A549 (cell line): ENCODE measurements around the gene CHCHD6. TPM values are rescaled to one million over a fixed set of nuclear protein-coding genes. Genes with fewer than 3 reads are reported as not detected.

ENCODE experiments used
- ATAC-seq, 2 experiments: fragments of 200-7000 bp in 1 of 2; fragments of >200 bp in 1 of 2; cut with Nextera tagmentation in 1 of 2; cut with Tn5 transposase in 1 of 2; 3 replicates each; pipeline versions ENCODE4 v1.8.0 to v1.9.1; 2018 to 2020; ENCODE audit warnings: mild to moderate bottlenecking in 1 of 2, moderate library complexity in 1 of 2
- CTCF ChIA-PET: fragments of 300-600 bp; sonication (Branson Sonifier 250); formaldehyde crosslinking; extraction: SDS; loops from one replicate; lab custom pipeline; 2021; ENCODE audit warnings: antibody characterized with exemption, inconsistent platforms; lab: Yijun Ruan, JAX
- POLR2A ChIA-PET: fragments of 350-600 bp; formaldehyde crosslinking; extraction: SDS; loops from one replicate; lab custom pipeline; 2021; ENCODE audit warnings: antibody characterized with exemption, inconsistent platforms; lab: Yijun Ruan, JAX
- DNase-seq, 2 experiments: peaks; one replicate each; pipeline versions ENCODE4 v3.0.0 to v3.0.0-alpha.2; 2011 to 2016; ENCODE audit warnings: low read depth in 1 of 2, low spot score in 1 of 2
- FAIRE-seq: peaks from 2 replicates; lab custom pipeline; 2011; peaks lifted over from hg19 to GRCh38; lab: Jason Lieb, UNC
- H3K27ac ChIP-seq, 2 experiments: fragments of >200 bp; sonication (Bioruptor Twin); formaldehyde crosslinking; 3 replicates each; pipeline ENCODE4 v1.5.1; 2016 to 2017
- H3K4me1 ChIP-seq: fragments of >200 bp; sonication (Bioruptor Twin); formaldehyde crosslinking; 3 replicates; pipeline ENCODE4 v1.6.1; 2016
- H3K4me2 ChIP-seq: fragments of >200 bp; sonication (Bioruptor Twin); formaldehyde crosslinking; 3 replicates; pipeline ENCODE4 v1.6.1; 2016
- H3K4me3 ChIP-seq: fragments of >200 bp; sonication (Bioruptor Twin); formaldehyde crosslinking; 3 replicates; pipeline ENCODE4 v1.5.1; 2016
- H3K9me3 ChIP-seq: fragments of >200 bp; sonication (Bioruptor Twin); formaldehyde crosslinking; 3 replicates; pipeline ENCODE4 v1.6.1; 2016
- ATOH8 ChIP-seq: fragments of 250-450 bp; sonication (Bioruptor Pico); IDR thresholded peaks from 2 replicates; pipeline ENCODE4 v1.5.0; 2020; ENCODE audit warnings: low read depth, mild to moderate bottlenecking, moderate library complexity
- BCL3 ChIP-seq: fragments of >200 bp; sonication (Bioruptor Twin); formaldehyde crosslinking; IDR thresholded peaks from 3 replicates; pipeline ENCODE4 v1.6.1; 2016
- BHLHE40 ChIP-seq: IDR thresholded peaks from 2 replicates; pipeline ENCODE4 v1.6.1; 2012; ENCODE audit warnings: low read depth, low read length, inconsistent platforms
- CEBPB ChIP-seq, 2 experiments: fragments of >200 bp in 1 of 2; sonication (Bioruptor Twin) in 1 of 2; formaldehyde crosslinking in 1 of 2; IDR thresholded peaks; 2 replicates each; pipeline ENCODE4 v1.6.1; 2012 to 2016
- CHD4 ChIP-seq: fragments of 200-600 bp; sonication (generic); IDR thresholded peaks from 2 replicates; pipeline ENCODE4 v1.6.1; 2016; ENCODE audit warnings: antibody characterized with exemption, mild to moderate bottlenecking, borderline replicate concordance
- EHF ChIP-seq: fragments of 250-450 bp; sonication (Bioruptor Pico); IDR thresholded peaks from 2 replicates; pipeline ENCODE4 v1.5.0; 2020; ENCODE audit warnings: mild to moderate bottlenecking
- ELK1 ChIP-seq: fragments of 150-350 bp; IDR thresholded peaks from 2 replicates; pipeline ENCODE4 v1.6.1; 2014; ENCODE audit warnings: low read depth, mild to moderate bottlenecking, low read length
- ESRRA ChIP-seq: fragments of 150-350 bp; IDR thresholded peaks from 2 replicates; pipeline ENCODE4 v1.6.1; 2014; ENCODE audit warnings: mild to moderate bottlenecking, low read length, borderline replicate concordance
- GATA3 ChIP-seq: IDR thresholded peaks from 2 replicates; pipeline ENCODE4 v1.6.1; 2012; ENCODE audit warnings: borderline replicate concordance
- HDAC2 ChIP-seq: fragments of 200-600 bp; sonication (generic); IDR thresholded peaks from 2 replicates; pipeline ENCODE4 v1.6.1; 2016
- HEYL ChIP-seq: fragments of 250-450 bp; sonication (Bioruptor Pico); IDR thresholded peaks from 2 replicates; pipeline ENCODE4 v1.8.0; 2021; ENCODE audit warnings: mild to moderate bottlenecking, moderate library complexity
- HOXB5 ChIP-seq: fragments of 250-450 bp; sonication (Bioruptor Pico); IDR thresholded peaks from 2 replicates; pipeline ENCODE4 v1.5.0; 2020; ENCODE audit warnings: mild to moderate bottlenecking, moderate library complexity
- JUN ChIP-seq, 2 experiments: fragments of >200 bp; sonication (Bioruptor Twin); formaldehyde crosslinking; IDR thresholded peaks; 2 replicates in 1 of 2; 3 replicates in 1 of 2; pipeline ENCODE4 v1.6.1; 2016 to 2017
- KDM1A ChIP-seq: fragments of 200-600 bp; sonication (generic); IDR thresholded peaks from 2 replicates; pipeline ENCODE4 v1.6.1; 2016; ENCODE audit warnings: low read depth, mild to moderate bottlenecking
- KDM5A ChIP-seq: fragments of 200-600 bp; sonication (generic); IDR thresholded peaks from 2 replicates; pipeline ENCODE4 v1.6.1; 2016; ENCODE audit warnings: antibody characterized with exemption, mild to moderate bottlenecking
- MAZ ChIP-seq: fragments of 150-350 bp; IDR thresholded peaks from 2 replicates; pipeline ENCODE4 v1.6.1; 2014; ENCODE audit warnings: antibody characterized with exemption, low read depth, low read length, borderline replicate concordance
- MYC ChIP-seq: IDR thresholded peaks from 2 replicates; pipeline ENCODE4 v1.6.1; 2012; ENCODE audit warnings: mild to moderate bottlenecking, inconsistent platforms, low read length, improper control_type of control experiment, borderline replicate concordance
- PBX3 ChIP-seq: IDR thresholded peaks from 2 replicates; pipeline ENCODE4 v1.6.1; 2012
- RAD21 ChIP-seq, 2 experiments: fragments of >200 bp in 1 of 2; sonication (Bioruptor Twin) in 1 of 2; formaldehyde crosslinking in 1 of 2; IDR thresholded peaks in 1 of 2; conservative IDR thresholded peaks in 1 of 2; 2 replicates in 1 of 2; 3 replicates in 1 of 2; pipeline ENCODE4 v1.6.1; 2012 to 2018; ENCODE audit warnings: inconsistent platforms in 1 of 2
- RCOR1 ChIP-seq: fragments of 150-350 bp; IDR thresholded peaks from 2 replicates; pipeline ENCODE4 v1.6.1; 2014; ENCODE audit warnings: antibody characterized with exemption, low read length, low read depth
- REST ChIP-seq: fragments of 200-600 bp; sonication (generic); IDR thresholded peaks from 2 replicates; pipeline ENCODE4 v1.6.1; 2016; ENCODE audit warnings: antibody characterized with exemption, mild to moderate bottlenecking, moderate library complexity
- RNF2 ChIP-seq: fragments of 200-600 bp; sonication (generic); IDR thresholded peaks from 2 replicates; pipeline ENCODE4 v1.6.1; 2016; ENCODE audit warnings: low read depth, mild to moderate bottlenecking, antibody characterized with exemption, moderate library complexity, borderline replicate concordance
- SREBF2 ChIP-seq: fragments of 450-650 bp; IDR thresholded peaks from 2 replicates; pipeline ENCODE4 v1.6.1; 2014; ENCODE audit warnings: mild to moderate bottlenecking, moderate library complexity
- USF2 ChIP-seq: fragments of 450-650 bp; IDR thresholded peaks from 2 replicates; pipeline ENCODE4 v1.6.1; 2014; ENCODE audit warnings: antibody characterized with exemption
- ZC3H11A ChIP-seq: fragments of 450-650 bp; IDR thresholded peaks from 2 replicates; pipeline ENCODE4 v1.6.1; 2014; ENCODE audit warnings: antibody characterized with exemption, mild to moderate bottlenecking
- ZSCAN20 ChIP-seq: fragments of 250-450 bp; sonication (Bioruptor Pico); IDR thresholded peaks from 2 replicates; pipeline ENCODE4 v1.8.0; 2022; ENCODE audit warnings: mild to moderate bottlenecking, moderate library complexity
- WGBS: methylation state at CpG from one replicate; pipeline ENCODE4 v1.1.6; 2017; ENCODE audit errors: missing lambda C conversion rate; 5-methylcytosine and 5-hydroxymethylcytosine counted together
- polyA plus RNA-seq, 4 experiments: library from polyadenylated mRNA; depleted of rRNA in 3 of 4; stranded (reverse); fragments of >200 nt; fragmentation: RNase III in 1 of 4; extraction: RNeasy Plus Mini Kit Qiagen cat#74134 plus additional on column Dnase treatment in 1 of 4; gene quantifications; 2 replicates in 3 of 4; 3 replicates in 1 of 4; pipeline ENCODE4 v1.2.3, GENCODE V29; 2011 to 2017

Gene CHCHD6
- polyA plus RNA-seq, 2 of the 4 experiments (the other 2 are of a cell fraction) = 15.0 to 18.1 TPM

GRCh38 chr3:126747768-126748167 is 43.7 kb downstream of the CHCHD6 start:
- ChIA-PET CTCF (interaction anchor here (0.9 to 2.0 kb wide), 3 partner anchors 10 to 429 kb away, joined by 3 to 7 read pairs (median 3); no protein-coding TSS in a partner anchor), POLR2A (no interaction called here)
- Histone ChIP-seq H3K4me3 (no peak overlapping the region), H3K27ac (no peak overlapping the region), H3K4me1 (peaks cover 25% of the 10 kb centered on the region), H3K4me2 (no peak overlapping the region), H3K9me3 (no peaks in the 10 kb centered on the region)
- DNase-seq (no peak), ATAC-seq (no peak), FAIRE-seq (no peak)
- 97% methylated on average over 6 of the region's 6 CpGs for WGBS
- TF ChIP-seq HEYL (no peak), KDM1A (no peak), RAD21 (conservative IDR thresholded peaks at IDR 0.05 in 1 of 2, IDR thresholded peaks at IDR 0.05 in 1 of 2) (no peak), MYC (no peak), USF2 (no peak), HDAC2 (no peak), EHF (CRISPR knock-in tag) (no peak), JUN (IDR thresholded peaks at IDR 0.05) (no peak), BCL3 (no peak), MAZ (no peak), ELK1 (no peak), ESRRA (no peak), CEBPB (IDR thresholded peaks at IDR 0.05) (no peak), KDM5A (no peak), ZC3H11A (no peak), ZSCAN20 (CRISPR knock-in tag) (no peak), RNF2 (no peak), CHD4 (no peak)

GRCh38 chr3:126748701-126749546 is 44.9 kb downstream of the CHCHD6 start:
- Histone ChIP-seq H3K4me1 (peaks cover 33% of the 10 kb centered on the region), H3K4me3 (no peak overlapping the region), H3K9me3 (no peaks in the 10 kb centered on the region), H3K4me2 (no peak overlapping the region), H3K27ac (no peak overlapping the region)
- ATAC-seq = no peak
- WGBS = 97% methylated on average over 5 of the region's 5 CpGs
- CTCF ChIA-PET = interaction anchor here (0.9 to 1.8 kb wide), 3 partner anchors 11 to 233 kb away, joined by 3 to 7 read pairs (median 3); partner anchors contain the start of gene PLXNA1
- POLR2A ChIA-PET = no interaction called here
- no peak for DNase-seq
- no peak for FAIRE-seq
- TF ChIP-seq RAD21 (conservative IDR thresholded peaks at IDR 0.05 in 1 of 2, IDR thresholded peaks at IDR 0.05 in 1 of 2) (no peak), HDAC2 (no peak), MAZ (no peak), PBX3 (no peak), CHD4 (no peak), ATOH8 (CRISPR knock-in tag) (no peak), REST (no peak), BHLHE40 (no peak), SREBF2 (no peak), GATA3 (no peak), RCOR1 (no peak), HOXB5 (CRISPR knock-in tag) (no peak), ELK1 (no peak)
